ENCODE results near the gene NFXL1. TPM values are rescaled to one million over a fixed set of nuclear protein-coding genes. Genes with fewer than 3 reads are reported as not detected.

The NFXL1 gene
- total RNA-seq, 4 donors from 2014 or later: 7.8 to 12.8 (median 9.3) TPM

DNA sequence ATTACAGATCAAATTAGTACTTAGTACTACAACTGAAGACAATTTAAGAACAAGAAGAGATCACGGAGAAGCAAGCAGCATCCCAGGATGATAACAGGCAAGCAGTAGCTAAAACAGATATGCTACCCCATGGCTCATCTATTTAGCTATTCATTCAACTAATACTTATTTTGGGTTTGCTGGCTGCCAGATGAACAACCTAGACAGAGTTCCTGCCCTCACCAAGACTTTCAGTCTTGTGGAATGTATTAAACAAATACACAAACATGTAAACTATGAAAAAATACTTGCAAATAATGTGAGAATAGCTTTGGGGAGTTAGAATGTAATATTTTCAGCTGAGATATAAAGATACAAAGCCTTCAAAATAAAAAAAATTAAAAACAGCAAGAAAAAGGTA lies 74.1 kb downstream of the NFXL1 start:
- Histone ChIP-seq H3K27ac (no peak overlapping the region), H3K36me3 (peaks cover 0 to 6% of the 10 kb centered on the region in 2 donors), H3K9me3 (no peaks in the 10 kb centered on the region), H3K4me3 (no peak overlapping the region), H3K4me1 (peaks cover 0 to 32% (median 19%) of the 10 kb centered on the region in 3 donors), H3K27me3 (no peaks in the 10 kb centered on the region)
- no peak for TF ChIP-seq POLR2A (IDR thresholded peaks at IDR 0.05)
- TF ChIP-seq, protein P1, sequence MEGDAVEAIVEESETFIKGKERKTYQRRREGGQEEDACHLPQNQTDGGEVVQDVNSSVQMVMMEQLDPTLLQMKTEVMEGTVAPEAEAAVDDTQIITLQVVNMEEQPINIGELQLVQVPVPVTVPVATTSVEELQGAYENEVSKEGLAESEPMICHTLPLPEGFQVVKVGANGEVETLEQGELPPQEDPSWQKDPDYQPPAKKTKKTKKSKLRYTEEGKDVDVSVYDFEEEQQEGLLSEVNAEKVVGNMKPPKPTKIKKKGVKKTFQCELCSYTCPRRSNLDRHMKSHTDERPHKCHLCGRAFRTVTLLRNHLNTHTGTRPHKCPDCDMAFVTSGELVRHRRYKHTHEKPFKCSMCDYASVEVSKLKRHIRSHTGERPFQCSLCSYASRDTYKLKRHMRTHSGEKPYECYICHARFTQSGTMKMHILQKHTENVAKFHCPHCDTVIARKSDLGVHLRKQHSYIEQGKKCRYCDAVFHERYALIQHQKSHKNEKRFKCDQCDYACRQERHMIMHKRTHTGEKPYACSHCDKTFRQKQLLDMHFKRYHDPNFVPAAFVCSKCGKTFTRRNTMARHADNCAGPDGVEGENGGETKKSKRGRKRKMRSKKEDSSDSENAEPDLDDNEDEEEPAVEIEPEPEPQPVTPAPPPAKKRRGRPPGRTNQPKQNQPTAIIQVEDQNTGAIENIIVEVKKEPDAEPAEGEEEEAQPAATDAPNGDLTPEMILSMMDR (IDR thresholded peaks at IDR 0.05): no peak
- TF ChIP-seq EP300 (IDR thresholded peaks at IDR 0.05): no peak
- TF ChIP-seq POLR2AphosphoS5 (IDR thresholded peaks at IDR 0.05): no peak
- ATAC-seq: no peak
- WGBS, 2 donors (ENCODE audit: low coverage in 1 of 2): 82 to 94% methylated on average over 1 of the region's 1 CpG

DNA sequence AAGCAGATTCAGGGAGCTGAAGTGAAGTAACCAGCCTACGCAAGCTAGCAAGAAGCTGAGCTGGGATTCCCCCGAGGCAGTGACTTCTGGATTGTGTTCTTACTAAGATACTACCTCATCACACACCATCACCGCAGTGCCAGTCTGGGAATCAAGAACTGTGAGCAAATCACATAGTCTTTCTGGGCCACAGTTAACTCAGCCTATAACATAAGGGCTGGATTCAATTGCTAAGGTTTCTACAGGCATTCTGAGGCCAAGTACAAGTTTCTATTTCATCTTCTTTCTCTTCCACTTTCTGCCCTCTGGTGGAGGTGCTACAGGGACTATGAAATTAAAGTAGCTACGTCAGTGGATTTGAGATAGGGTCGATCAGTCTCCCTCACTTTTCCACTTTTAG lies 75.1 kb downstream of the NFXL1 start:
- Histone ChIP-seq H3K36me3 (peaks cover 0 to 6% of the 10 kb centered on the region in 2 donors), H3K27me3 (no peaks in the 10 kb centered on the region), H3K27ac (no peak overlapping the region), H3K4me3 (no peak overlapping the region), H3K4me1 (peaks cover 0 to 35% (median 19%) of the 10 kb centered on the region in 3 donors), H3K9me3 (no peaks in the 10 kb centered on the region)
- WGBS, 2 donors (ENCODE audit: low coverage in 1 of 2): 21 to 71% methylated on average over 5 of the region's 5 CpGs
- no peak for ATAC-seq
- no peak for TF ChIP-seq EP300 (IDR thresholded peaks at IDR 0.05)
- no peak for TF ChIP-seq POLR2AphosphoS5 (IDR thresholded peaks at IDR 0.05)
- TF ChIP-seq, protein P1 (IDR thresholded peaks at IDR 0.05): peak in 3 of 4 experiments; percentile 23 to 36 (median 25)
- TF ChIP-seq POLR2A (IDR thresholded peaks at IDR 0.05): no peak

DNA sequence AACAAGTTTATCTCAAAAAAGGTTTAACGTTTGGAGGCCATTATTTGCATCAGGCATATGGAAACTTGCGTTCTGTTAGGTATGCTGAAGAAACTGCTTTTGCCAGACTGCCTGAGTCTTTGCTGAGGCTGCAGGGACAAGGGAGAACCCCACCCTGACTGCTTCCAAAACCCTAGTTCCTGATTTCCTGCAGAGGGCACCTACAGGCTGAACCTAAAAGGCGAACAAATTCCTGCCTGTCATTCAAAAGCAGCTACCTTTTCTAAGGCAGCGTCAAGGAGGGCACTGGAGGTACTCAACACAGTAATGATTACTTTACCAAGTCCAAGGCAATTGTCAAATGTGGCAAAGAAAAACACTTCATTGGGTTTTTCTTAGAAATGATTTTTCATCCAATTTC lies 75.9 kb downstream of the NFXL1 start:
- Histone ChIP-seq H3K4me3 (no peak overlapping the region), H3K27ac (no peak overlapping the region), H3K36me3 (peaks cover 0 to under 1% of the 10 kb centered on the region in 2 donors), H3K9me3 (no peaks in the 10 kb centered on the region), H3K27me3 (no peaks in the 10 kb centered on the region), H3K4me1 (peaks cover 0 to 35% (median 19%) of the 10 kb centered on the region in 3 donors)
- ATAC-seq: no peak
- 69 to 75% methylated on average over 2 to 4 of the region's 4 CpGs for WGBS, 2 donors (ENCODE audit: low coverage in 1 of 2)
- TF ChIP-seq, protein P1 (IDR thresholded peaks at IDR 0.05): no peak
- TF ChIP-seq POLR2A (IDR thresholded peaks at IDR 0.05): no peak
- TF ChIP-seq POLR2AphosphoS5 (IDR thresholded peaks at IDR 0.05): no peak
- TF ChIP-seq EP300 (IDR thresholded peaks at IDR 0.05): no peak

DNA sequence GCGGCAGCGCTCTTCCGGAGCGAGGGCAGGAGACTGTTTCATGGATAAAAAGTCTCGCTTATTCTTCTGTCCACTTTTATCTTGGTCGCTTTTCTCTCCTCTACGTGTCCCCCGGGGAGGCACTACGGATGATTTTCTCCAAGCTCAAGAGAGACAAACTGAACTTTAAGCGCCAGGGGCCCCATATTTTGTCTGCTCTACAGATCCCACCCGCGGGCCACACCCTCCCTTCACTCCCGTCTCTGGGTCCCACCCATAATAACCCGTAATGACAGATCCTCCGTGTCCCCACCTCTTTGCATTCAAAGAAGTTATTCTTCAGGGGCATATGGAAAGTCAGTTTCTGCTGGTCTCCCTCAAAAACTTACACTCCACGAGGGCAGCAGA lies 76.5 kb downstream of the NFXL1 start, which contains the start of gene CORIN:
Gene CORIN, minus strand, starts transcription at position 160 of the 387 bp plus-strand sequence. Its CDS starts 118 bp downstream, at position 42.
- H3K27me3 ChIP-seq: no peaks in the 10 kb centered on the region
- H3K9me3 ChIP-seq: peaks cover 0 to 3% (median 0%) of the 10 kb centered on the region in 3 donors
- 17 to 24% methylated on average over 2 to 11 of the region's 16 CpGs for WGBS, 2 donors (ENCODE audit: low coverage in 1 of 2)
- no peaks in the 10 kb centered on the region for H3K36me3 ChIP-seq
- H3K4me1 ChIP-seq: peaks cover 0 to 35% (median 19%) of the 10 kb centered on the region in 3 donors
- no peak for ATAC-seq
- peak within 1 kb of the TSS; percentile 35 to 57 for H3K4me3 ChIP-seq
- TF ChIP-seq POLR2AphosphoS5 (IDR thresholded peaks at IDR 0.05) (no peak), EP300 (IDR thresholded peaks at IDR 0.05) (no peak), POLR2A (IDR thresholded peaks at IDR 0.05) (no peak)
- TF ChIP-seq, protein P1 (IDR thresholded peaks at IDR 0.05): no peak
- H3K27ac ChIP-seq: peak within 1 kb of the TSS in 1 of 4 donors; percentile 46

Data from gastroesophageal sphincter (tissue), 4 donors.